COLO668 (cell line): ENCODE data around the gene CST7.

Experiments used
- DNase-seq: peaks from one replicate; lab custom pipeline; 2025; ENCODE audit not compliant: unreplicated experiment; lab: John Stamatoyannopoulos, UW

Gene CST7

GRCh38 chr20:24950836-24951525 is 1.9 kb downstream of the CST7 start:
- no peak for DNase-seq

DNA sequence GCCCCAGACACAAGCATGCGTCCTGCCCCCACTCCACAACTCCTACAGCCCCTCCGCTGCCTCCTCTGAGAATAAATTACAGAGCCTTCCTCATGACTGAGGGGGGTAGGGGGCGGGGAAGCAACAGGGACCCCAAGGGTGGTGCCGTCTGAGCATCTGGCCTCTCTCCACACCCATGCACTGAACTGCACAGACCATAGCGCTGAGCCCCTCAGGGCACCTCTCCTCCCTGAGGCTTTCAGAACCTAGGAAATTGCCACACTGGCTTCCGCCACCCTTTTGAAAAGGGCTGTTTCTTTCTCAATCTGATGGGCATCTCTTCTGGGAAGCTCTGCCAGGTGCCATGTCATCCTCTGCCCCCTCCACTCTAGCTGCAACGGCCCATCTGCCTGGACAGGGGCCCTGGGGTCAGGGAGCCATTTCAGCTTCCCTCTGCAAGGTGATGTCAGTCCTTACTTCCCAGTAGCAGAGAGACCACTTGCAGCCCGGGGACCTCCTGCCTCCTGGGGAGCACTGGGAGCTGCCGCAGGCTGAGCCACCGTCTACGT is 2.5 kb downstream of the CST7 start:
- no peak for DNase-seq

GRCh38 chr20:24952376-24953208 is 3.5 kb downstream of the CST7 start:
- no peak for DNase-seq

GRCh38 chr20:24953209-24953575 is 4.1 kb downstream of the CST7 start:
- DNase-seq: no peak

DNA sequence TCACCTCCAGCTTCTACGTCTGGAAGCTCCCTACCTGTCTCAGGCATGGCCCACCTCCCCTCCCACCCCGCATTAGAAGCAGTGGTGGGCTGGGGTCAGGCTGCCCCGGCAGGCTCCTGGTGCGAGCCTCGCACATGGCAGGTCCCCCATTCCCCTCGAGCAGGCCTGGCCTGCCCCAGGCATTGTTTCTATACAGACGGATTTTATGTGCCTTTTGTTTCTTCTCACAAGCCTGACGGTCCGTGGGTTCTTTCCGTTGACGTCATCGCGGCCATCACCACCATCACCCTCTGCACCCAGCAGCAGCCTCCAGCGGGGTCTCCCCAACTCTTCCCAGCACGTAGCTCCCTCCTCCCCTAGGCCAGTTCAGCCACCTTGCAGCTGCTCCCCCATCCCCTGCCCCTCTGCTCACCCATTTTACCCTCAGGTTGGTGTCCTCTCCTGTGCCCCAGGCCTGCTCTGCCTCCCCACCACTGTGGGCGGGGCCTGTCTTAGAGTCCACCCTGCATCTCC is 4.6 kb downstream of the CST7 start:
- no peak for DNase-seq

- DNase-seq: no peak
Measured at GRCh38 chr20:24954151-24954550, 5.1 kb downstream of the CST7 start.

DNA sequence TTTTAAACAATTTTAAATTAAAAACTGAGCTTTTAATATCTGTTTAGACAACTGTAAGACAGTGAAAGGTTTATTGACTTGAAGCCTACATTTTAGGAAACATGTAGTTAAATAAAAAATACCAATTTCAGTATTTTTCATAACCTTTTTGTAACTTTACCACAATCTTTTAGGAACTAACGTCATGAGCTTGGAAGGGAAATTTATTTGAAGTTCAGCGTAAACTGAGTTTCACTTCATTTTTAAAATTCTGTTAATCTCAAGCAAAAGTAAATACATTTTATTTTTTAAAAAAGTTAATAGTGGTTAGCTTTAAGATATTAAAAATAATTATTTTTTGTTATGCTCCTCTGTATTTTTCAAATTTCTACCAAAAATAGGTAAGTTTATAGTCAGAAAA is 5.5 kb downstream of the CST7 start:
- no peak for DNase-seq

DNA sequence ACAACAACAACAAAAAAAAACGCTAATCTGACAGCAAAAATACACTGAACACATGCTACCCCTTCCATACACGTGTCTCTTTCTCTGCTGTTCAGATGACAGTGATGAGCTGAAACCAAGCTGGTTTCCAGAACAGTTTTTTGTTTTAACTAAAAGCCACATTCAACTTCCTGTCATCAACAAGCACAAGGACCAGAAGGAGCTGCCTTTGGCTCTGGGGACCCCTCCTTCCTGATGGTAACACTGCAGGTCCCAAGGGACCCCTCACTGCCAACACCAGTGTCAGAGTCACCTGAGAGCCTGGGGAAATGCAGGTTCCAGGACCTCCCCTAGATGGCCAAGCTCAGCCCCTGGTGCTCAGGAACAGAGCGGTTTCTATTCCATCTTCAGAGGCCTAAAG is 6.0 kb downstream of the CST7 start:
- no peak for DNase-seq

DNA sequence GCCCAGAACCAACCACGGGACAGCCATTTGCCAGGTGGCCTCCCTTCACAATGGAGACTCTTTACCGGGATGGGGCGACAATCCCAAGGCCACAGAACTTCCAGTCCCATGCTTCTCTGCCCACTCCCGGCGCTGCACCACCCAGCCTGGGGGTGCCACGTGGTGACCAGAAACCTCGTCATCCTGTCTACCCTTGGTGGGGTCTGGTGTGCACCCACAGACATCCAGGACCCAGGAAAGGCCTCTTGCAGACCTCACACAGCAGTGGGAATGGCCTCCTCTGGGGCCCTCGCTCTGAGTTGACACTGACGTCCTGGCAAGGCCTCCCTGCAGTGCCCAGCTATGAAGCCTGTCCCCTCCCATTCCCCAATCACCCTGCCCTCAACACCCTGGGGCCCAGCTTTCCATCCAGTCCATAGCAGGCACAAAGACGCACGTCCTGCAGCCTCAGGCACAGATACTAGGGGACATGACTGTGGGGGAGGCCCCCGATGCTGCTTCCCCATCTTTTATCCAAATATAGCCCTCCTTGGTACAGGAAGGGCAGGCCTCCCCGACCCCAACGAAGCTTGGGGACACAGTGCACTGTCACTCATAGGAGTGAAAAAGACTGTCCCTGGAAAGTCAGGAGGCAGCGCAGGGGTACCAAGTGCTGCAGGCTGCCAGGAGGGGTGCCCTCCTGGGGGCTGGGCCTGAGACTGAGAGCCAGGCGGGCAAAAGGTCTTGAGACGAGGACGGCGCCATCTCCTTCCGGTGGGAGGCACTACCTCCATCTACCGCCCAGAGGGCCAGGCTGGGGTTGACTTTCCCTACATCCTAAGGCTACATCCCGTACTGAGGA is 7.2 kb downstream of the CST7 start:
- DNase-seq: no peak

GRCh38 chr20:24957326-24958016 is 8.4 kb downstream of the CST7 start:
- no peak for DNase-seq

- DNase-seq: no peak
Measured at GRCh38 chr20:24958506-24959385, 9.7 kb downstream of the CST7 start.

- no peak for DNase-seq
Measured at GRCh38 chr20:24959591-24960301, 10.7 kb downstream of the CST7 start.

DNA sequence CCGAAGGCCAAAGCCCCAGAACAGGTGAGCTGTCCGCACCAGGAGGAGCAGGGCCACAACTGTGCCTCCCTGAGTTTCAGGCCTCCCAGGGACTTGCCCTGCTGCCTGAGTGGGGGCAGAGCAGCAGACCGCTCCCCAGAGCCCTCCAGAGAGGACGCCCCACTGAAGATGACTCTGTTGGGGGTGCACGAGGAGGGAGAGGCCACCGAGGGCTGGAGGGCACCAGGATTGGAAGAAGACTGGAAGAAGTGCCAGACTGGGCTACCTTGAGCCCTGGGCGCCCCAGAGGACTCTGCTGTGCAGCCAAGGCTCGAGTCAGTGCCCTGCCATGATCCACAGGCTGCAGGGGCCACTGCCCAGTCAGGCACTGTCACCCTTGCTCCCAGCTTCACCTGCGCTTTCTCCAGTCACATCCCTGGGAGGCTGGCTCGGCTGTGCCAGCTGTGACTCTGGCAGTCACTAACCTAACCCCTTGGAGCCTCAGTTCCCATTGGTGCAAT is 11.3 kb downstream of the CST7 start:
- DNase-seq: no peak

- DNase-seq: no peak
Measured at GRCh38 chr20:24960861-24961260, 11.8 kb downstream of the CST7 start.

- DNase-seq: no peak
Measured at GRCh38 chr20:24961384-24962181, 12.5 kb downstream of the CST7 start.

GRCh38 chr20:24962182-24962492 is 13.1 kb downstream of the CST7 start:
- no peak for DNase-seq

- DNase-seq: no peak
Measured at GRCh38 chr20:24962510-24962909, 13.4 kb downstream of the CST7 start.
